Right renal pelvis (tissue), 4 donors: ENCODE results near the gene FAM24A. TPM values are rescaled to one million over a fixed set of nuclear protein-coding genes. Genes with fewer than 3 reads are reported as not detected.
"Not testable (repeated sequence)": the region's sequence is repeated elsewhere in the genome, so short reads cannot be mapped to it uniquely, and the experiment has no call there.

Experiments used
- DNase-seq, 4 donors: peaks; one replicate each; pipeline ENCODE4 v3.0.0-alpha.2; 2013; ENCODE audit warnings: low read depth in 4 of 4, low spot score in 3 of 4, missing footprints in 1 of 4
- polyA plus RNA-seq, 4 donors: library from polyadenylated mRNA; unstranded; fragments of 120-200 nt; gene quantifications; one replicate each; pipeline ENCODE4 v1.2.1, GENCODE V29; 2013; ENCODE audit not compliant: insufficient read length in 4 of 4

The FAM24A gene, protein sequence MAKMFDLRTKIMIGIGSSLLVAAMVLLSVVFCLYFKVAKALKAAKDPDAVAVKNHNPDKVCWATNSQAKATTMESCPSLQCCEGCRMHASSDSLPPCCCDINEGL
- not detected for polyA plus RNA-seq

DNA sequence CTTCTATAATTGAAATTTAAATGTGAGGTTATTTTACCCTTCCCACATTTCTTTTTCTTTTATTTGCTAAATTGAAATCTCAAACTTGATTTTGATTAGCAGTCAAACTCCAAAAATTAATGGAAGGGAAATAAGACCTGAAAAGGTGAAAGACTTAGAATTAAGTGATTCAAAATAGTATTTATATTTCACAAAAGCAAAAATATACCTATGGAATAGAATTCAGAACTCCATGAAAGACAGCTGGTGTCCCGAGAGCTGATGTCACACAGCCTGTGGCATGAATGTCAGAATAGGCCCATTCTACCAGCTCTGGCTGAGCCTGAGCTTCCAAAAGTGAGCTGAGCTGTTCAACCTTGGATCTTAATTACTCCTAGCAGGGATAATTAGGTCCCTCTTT is at the start of gene FAM24A:
TSS of gene FAM24A (plus strand) at position 301 of the 400 bp plus-strand sequence. CDS start 1,025 bp downstream, outside the sequence.
- no peak for DNase-seq

GRCh38 chr10:122861711-122862161 is 48.7 kb upstream of the FAM24A start:
- no peak for DNase-seq

DNA sequence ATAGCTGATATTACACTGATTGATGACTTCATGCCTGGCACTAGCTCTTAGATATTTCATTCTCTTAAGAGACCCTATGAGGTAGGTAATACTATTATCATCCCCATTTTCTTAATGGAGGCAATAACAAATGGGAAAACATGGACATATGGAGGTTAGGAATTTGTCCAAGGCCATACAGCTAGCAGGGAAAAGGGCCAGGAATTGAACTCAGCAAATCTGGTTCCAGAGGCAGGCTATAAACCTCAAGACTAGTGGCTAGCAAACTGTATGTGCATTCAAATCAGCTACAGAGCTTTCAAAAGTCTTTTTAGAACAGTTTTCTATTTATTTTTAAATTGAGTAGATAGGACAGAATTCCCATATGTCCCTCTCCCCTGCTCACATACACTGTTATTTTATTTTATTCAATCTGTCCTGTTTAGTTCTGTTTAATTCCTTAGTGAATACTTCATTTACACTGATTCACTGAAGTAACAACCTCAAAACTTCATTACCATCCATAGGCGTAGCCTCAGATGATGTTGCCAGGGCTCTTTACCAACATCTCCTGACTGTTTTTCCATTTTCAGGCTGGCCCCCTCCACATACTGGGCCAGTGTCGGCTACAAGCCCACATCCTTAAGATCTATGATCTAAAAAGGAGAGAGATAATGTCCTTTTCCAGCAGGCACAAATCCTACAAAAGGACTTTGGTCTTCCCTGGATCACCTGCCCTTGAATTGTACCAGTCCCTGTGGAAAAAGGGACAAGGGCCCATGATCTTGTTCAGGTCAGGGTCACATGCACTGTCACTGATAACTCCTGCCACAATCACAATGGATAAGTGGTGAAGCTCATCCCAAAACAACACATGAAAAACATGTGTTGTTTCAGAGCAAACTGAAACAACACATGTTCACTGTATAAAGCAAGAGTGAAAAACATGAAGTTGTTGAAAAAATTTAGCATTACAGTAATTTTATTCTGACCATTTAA is 46.9 kb upstream of the FAM24A start:
- no peak for DNase-seq

GRCh38 chr10:122864194-122864592 is 46.2 kb upstream of the FAM24A start:
- DNase-seq, result no peak

GRCh38 chr10:122864901-122865300 is 45.5 kb upstream of the FAM24A start:
- no peak for DNase-seq

GRCh38 chr10:122866757-122867482 is 43.5 kb upstream of the FAM24A start:
- not testable (repeated sequence) for DNase-seq

DNA sequence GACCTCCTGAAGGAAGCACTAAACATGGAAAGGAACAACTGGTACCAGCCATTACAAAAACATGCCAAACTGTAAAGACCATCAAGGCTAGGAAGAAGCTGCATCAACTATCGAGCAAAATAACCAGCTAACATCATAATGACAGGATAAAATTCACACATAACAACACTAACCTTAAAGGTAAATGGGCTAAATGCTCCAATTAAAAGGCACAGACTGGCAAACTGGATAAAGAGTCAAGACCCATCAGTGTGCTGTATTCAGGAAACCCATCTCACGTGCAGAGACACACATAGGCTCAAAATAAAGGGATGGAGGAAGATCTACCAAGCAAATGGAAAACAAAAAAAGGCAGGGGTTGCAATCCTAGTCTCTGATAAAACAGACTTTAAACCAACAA is 41.6 kb upstream of the FAM24A start:
- DNase-seq, result not testable (repeated sequence)

DNA sequence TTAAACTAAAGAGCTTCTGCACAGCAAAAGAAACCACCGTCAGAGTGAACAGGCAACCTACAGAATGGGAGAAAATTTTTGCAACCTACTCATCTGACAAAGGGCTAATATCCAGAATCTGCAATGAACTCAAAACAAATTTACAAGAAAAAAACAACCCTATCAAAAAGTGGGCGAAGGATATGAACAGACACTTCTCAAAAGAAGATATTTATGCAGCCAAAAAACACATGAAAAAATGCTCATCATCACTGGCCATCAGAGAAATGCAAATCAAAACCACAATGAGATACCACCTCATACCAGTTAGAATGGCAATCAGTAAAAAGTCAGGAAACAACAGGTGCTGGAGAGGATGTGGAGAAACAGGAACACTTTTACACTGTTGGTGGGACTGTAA is 38.5 kb upstream of the FAM24A start:
- DNase-seq, result not testable (repeated sequence)

- DNase-seq, result no peak
Measured at GRCh38 chr10:122875843-122876466, 34.5 kb upstream of the FAM24A start.

DNA sequence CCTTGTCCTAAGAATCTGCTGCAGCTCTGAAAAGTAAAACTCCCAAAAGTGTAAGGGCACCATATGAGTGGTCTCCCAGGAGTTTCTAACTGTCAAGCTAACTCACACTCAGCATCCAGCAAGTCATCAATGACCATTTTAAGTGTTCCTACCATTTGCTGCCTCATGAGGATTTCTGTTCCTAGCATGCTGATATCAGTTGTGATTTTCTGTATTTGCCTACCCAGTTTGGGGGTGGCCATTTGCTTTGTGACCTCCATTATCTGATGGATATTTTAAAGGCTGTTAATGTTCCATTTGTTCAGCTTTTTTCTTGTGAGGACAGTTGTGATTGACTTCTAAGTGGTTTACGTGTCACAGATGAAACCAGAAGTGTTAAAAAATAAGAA is 33.9 kb upstream of the FAM24A start:
- no peak for DNase-seq

DNA sequence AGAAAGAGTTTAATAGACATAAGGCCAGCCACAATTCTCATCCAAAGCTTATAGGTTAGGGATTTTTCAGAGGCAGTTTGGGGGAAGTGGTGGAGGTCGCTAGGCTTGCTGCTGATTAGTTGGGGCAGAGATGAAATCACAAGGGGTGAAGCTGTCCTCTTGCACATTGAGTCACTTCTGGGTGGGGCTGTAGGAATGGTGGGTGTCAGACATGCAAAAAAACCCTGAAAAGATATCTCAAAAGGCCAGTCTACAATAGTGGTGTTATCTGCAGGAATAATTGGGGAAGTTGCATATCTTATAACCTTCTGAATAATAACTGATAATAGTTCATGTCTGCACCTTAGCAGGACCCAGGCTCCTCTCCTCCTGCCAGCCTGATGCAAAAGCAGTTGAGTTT is 33.1 kb upstream of the FAM24A start:
- DNase-seq, result no peak

DNA sequence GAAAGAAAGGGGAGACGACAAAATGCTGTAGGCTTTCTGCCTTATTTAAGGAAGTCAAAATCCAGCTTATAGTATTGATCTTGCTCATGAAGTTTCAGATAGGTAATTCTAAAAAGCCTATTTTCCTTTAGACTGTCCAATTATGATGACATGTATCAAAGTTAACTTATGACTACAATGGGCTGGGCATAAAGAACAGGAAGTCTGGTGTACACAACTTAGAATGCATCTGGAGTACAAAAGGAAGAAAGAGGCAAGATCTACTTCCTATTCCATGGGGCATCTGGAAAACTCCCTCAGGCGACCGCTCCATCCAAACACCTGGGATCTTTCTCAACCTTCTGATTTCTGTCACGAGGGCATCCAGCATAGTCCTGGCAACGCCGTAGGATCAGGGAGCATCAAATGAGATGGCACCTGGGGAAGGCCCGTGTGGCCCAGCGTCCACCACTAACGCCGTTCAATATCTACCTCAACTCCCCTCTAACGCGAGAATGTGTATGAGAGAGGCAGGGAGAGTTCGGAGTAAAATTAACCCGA is 31.5 kb upstream of the FAM24A start:
- no peak for DNase-seq

- peak; percentile 94 to 98 (median 96) for DNase-seq
Measured at GRCh38 chr10:122879339-122880273, 30.8 kb upstream of the FAM24A start, which contains the start of gene FAM24B. TSS of gene FAM24B (minus strand) at chr10:122879581. CDS start at chr10:122850515, 29,066 bp downstream.

- no peak for DNase-seq
Measured at GRCh38 chr10:122882766-122883165, 27.6 kb upstream of the FAM24A start.

DNA sequence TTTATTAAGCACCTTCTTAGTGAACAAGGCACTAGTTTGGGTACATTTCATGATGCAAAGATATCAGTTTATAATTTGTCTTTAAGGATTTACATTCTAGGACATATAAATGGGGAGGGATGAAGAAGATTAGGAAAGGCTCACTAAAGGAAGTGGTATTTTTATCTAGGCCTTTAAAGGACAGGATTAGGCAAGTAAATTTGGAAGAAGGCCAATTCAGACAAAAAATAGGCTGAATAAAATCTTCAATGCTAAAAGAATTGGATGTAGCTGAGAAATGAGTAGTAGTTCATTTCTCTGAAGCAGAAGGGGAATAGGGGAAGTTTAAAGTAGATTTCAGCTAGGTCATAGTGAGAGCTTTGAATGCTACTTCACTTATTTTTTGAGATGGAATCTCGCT is 26.2 kb upstream of the FAM24A start:
- no peak for DNase-seq

- no peak for DNase-seq
Measured at GRCh38 chr10:122894261-122894944, 16.0 kb upstream of the FAM24A start.

DNA sequence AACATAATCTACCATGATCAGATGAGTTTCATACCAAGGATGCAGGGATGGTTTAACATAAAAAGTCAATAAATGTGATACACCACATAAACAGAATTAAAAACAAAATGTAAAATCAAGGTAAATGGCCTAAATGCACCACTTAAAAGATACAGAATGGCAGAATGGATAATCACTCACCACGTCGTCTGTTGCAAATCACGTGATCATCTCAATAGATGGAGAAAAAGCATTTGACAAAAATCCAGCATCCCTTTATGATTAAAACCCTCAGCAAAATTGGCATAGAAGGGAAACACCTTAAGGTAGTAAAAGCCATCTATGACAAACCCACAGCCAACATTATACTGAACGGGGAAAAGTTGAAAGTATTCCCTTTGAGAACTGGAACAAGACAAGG is 6.5 kb upstream of the FAM24A start:
- DNase-seq, result not testable (repeated sequence)

GRCh38 chr10:122911889-122912484 is 1.6 kb downstream of the FAM24A start:
- peak; percentile 44 to 58 (median 51) for DNase-seq
